Adrenal gland (tissue), 5 donors: ENCODE measurements around the gene NRDC.

Experiments used
- POLR2A ChIP-seq, 2 donors: fragments of 450-650 bp; IDR thresholded peaks; one replicate each; pipeline ENCODE4 v1.6.1; 2017; ENCODE audit warnings: antibody characterized with exemption in 2 of 2, mild to moderate bottlenecking in 2 of 2, moderate library complexity in 1 of 2
- TF ChIP-seq, protein P1 (sequence below), 6 experiments: fragments of 450-650 bp in 4 of 6; fragments of 200-600 bp in 2 of 6; sonication (generic) in 1 of 6; IDR thresholded peaks; 1 replicate in 5 of 6; 2 replicates in 1 of 6; pipeline versions ENCODE4 v1.5.1 to v1.8.0; 2016 to 2021; ENCODE audit warnings: antibody characterized with exemption in 6 of 6, mild to moderate bottlenecking in 2 of 6, moderate library complexity in 1 of 6
- donor health status: DM: no; HTN: no; CAD: no.

DNA sequence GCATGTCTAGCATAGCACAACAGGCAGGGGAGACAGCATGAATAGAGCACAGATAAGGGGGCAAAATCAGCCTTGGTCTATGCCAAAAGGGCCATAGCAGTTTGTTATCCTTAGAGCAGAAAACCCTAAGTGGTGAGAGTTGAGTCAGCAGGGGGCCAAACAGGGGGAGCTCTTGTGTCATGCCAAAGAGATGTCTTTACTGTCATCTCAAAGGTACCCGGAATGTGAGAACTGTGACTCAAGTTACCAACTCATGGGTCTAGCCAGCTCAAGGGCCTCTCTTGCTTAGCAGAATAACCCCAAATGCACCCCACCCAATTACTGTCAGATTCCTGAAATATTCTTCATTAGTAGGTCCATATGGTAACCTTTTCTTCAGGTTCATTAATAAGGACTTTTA lies 45.9 kb upstream of the NRDC start:
- TF ChIP-seq, protein P1, sequence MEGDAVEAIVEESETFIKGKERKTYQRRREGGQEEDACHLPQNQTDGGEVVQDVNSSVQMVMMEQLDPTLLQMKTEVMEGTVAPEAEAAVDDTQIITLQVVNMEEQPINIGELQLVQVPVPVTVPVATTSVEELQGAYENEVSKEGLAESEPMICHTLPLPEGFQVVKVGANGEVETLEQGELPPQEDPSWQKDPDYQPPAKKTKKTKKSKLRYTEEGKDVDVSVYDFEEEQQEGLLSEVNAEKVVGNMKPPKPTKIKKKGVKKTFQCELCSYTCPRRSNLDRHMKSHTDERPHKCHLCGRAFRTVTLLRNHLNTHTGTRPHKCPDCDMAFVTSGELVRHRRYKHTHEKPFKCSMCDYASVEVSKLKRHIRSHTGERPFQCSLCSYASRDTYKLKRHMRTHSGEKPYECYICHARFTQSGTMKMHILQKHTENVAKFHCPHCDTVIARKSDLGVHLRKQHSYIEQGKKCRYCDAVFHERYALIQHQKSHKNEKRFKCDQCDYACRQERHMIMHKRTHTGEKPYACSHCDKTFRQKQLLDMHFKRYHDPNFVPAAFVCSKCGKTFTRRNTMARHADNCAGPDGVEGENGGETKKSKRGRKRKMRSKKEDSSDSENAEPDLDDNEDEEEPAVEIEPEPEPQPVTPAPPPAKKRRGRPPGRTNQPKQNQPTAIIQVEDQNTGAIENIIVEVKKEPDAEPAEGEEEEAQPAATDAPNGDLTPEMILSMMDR (IDR thresholded peaks at IDR 0.05) = no peak
- no peak for TF ChIP-seq POLR2A (IDR thresholded peaks at IDR 0.05)
